NCI-H2081 treated with DMSO at 0.1 percent for 48 hours (cell line): ENCODE data around the gene PWWP2B.
"Not testable (repeated sequence)": the region's sequence is repeated elsewhere in the genome, so short reads cannot be mapped to it uniquely, and the experiment has no call there.

ENCODE experiments used
- DNase-seq: peaks from one replicate; lab custom pipeline; 2025; lab: John Stamatoyannopoulos, UW

Gene PWWP2B

GRCh38 chr10:132397036-132397541, at the start of gene PWWP2B:
PWWP2B (plus strand) TSS chr10:132397200; CDS start chr10:132397227, 27 bp downstream.
- DNase-seq: no peak

- no peak for DNase-seq
Measured at GRCh38 chr10:132347211-132347930, 49.6 kb upstream of the PWWP2B start.

DNA sequence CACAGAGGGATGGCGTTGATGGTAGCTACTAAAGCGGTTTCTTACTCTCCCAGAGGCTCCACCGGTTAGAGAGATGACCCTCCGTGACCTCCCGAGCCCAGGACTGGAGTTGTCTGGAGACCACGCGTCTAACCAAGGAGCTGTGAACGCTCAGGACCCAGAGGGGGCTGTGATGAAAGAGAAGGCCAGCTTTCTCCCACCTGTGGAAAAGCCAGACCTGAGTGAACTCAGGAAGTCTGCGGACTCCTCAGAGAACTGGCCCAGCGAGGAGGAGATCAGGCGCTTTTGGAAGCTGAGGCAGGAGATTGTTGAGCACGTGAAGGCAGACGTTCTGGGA, 49.1 kb upstream of the PWWP2B start:
- DNase-seq: no peak

- no peak for DNase-seq
Measured at GRCh38 chr10:132349766-132350165, 47.2 kb upstream of the PWWP2B start.

DNA sequence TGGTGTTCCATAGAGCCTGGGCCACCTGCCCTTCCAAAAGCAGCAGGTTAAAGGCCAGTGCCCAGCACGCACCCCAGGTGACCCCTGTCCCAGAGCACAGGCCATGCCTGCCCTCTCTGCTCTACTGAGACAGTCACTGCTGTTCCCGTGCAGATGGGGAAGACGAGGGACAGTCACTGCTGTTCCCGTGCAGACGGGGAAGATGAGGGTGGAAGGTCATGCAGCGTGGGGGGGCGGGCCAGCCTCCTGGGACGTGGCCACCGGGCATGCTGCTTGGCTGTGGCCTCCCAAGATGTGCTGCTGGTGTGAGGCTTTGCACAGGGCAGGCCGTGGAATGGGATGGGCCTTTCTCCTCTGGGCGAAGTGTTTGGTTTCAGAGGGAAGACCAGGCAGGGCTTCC, 46.6 kb upstream of the PWWP2B start:
- no peak for DNase-seq

- DNase-seq: no peak
Measured at GRCh38 chr10:132350946-132351345, 46.1 kb upstream of the PWWP2B start.

GRCh38 chr10:132351611-132352010, 45.4 kb upstream of the PWWP2B start:
- DNase-seq: no peak

DNA sequence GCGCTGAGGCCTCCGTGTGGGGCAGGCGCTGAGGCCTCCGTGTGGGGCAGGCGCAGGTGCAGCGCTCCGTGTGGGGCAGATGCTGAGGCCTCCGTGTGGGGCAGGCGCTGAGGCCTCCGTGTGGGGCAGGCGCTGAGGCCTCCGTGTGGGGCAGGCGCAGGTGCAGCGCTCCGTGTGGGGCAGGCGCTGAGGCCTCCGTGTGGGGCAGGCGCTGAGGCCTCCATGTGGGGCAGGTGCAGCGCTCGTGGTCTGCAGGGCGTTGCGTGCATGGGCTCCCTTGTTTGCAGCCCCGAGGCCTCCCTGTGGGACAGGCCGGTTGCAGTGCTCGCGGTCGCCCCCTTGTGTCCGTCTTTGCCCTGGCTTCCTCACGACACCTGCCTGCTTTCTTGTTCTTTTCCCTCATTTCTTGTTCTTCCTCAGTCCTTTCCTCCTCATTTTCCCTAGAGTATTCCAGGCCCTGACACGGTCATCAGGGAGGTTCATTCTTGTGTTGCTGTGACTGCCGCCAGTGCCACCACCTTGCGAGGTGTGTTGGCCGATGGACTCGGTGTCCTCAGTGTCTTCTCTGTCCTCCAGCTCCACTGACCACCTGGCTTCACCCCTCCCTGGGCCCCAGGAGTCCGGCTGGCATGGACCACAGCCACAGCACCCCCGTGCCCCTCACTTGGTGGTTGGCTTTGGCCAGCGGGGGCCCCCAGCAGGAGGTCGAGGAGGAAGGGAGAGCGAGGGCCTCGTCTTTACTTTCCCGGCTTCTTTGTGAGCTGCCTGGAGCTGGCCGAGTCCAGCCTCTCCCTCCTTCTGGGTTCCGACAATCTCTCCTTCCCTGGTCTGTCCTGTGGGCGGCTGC, 44.3 kb upstream of the PWWP2B start:
- DNase-seq: not testable (repeated sequence)

DNA sequence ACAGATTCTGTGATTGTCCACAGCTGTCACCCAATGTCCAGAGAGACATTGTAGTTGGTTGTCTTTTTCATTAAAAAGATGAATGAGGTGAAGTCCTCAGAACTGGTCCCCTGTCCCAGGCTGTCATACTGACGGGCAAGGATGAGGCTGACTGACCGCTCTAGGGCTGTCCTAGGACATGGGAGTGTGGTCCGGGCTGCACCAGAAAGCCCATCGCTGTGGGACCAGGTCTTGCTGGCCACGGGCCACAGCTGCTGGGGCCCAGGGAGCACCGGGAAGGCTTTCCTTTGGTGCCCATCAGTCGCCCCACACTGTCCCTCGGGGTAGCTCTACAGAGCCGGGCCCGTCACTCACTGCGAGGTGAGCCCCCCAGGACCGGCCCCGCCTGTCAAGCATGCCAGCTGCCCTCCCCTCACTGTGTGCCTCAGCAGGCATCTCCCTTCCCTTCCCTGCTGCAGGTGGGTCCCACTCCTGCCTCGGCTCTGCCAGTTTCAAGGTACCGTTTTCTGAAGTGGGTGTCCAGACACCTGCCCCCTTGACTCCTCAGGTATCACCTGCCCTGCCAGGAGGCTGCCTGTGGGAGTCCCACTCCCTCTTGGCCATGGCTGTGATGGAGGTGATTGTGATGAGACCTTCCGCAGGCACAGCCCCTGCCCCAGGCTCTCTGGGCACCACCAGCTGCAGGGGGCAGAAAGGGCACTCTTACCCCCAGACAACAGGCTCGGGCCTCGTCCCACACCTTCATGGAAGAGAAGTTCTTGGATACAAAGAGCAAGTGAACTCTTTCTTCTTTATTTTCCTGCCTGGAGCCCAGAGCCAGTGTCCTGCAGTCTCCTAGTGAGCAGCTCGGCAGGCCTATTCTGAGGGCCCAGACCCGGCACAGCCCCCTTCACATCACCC, 43.3 kb upstream of the PWWP2B start:
- no peak for DNase-seq

GRCh38 chr10:132354356-132355094, 42.5 kb upstream of the PWWP2B start:
- DNase-seq: no peak

DNA sequence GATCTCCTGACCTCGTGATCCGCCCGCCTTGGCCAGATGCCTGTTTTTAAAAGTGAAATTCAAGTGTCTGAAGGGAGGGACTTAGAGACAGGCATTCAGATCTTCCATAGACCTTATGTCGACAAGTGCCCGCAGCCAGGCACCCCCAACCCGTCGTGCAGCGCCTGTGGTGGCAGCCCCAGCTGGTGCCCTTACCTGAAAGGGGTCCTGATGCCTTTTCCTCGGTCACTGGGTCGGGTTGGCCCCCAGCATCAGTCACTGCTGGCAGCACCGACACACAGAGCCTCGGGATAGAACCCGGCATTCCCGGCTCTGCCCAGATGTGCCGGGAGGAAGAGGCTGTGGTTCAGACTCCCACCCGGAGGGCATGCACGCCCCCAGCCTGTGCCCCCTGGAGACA, 41.7 kb upstream of the PWWP2B start:
- no peak for DNase-seq

- no peak for DNase-seq
Measured at GRCh38 chr10:132355754-132356153, 41.2 kb upstream of the PWWP2B start.

DNA sequence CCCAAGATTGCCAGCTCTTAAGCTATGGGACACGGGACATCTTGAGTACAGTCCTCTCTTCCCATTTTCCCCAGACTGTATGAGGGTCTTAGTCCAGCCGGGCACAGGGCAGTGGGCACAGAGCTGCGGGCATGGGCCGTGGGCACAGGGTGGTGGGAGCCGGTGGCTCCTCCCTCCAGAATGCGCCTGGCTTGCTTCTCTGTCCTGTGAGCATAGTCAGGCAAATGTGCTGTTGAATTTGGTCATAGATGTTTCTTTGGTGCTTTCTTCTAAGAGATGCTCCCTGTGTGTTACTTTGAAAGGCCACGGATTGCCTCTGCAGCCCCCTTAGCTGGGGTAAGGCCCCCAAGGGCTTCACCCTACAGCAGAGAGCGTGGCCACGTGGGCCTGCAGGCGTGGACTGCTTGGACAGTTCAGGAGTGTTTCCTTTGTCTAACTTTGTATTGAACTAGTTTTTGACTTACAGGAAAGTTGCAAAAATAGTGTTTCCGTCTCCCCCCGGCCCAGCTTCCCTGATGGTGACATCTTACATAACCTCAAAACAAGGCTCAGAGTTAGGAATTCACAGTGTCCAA, 40.3 kb upstream of the PWWP2B start:
- no peak for DNase-seq

GRCh38 chr10:132357286-132358058, 39.5 kb upstream of the PWWP2B start:
- no peak for DNase-seq

DNA sequence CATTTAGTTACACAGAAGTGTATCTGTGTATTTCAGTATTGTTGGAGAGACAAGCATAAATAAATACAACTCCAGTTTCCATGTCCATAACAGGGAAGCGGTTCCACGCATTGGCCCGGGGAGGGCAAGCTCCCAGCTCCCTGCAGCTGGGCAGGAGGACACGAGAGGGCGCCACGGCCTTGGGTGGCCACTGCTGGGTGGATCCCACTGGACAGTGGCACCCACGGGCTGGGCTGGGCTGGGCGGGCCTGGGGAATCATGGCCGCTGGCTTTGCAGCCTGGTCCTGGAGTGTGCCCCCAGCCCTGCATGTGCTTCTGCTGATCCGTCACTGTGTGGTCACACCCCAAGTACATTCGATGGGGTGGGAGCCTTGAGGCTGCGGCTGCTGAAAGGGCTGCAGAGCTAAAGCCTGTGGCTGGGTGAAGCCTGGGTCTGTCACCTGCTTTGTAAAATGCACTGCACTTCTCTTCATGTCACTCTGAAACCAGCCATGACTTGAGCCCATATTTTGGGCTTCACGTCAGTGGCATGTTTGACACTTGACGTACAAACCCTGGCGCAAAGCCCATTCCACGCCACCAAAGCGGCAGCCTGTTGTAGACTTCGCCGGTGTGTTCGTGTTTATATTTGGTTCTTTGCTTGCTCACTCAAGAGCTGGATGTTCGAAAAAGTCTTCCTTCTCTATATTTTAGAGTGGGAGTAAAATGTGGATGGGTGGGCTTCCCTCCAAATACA, 37.5 kb upstream of the PWWP2B start:
- no peak for DNase-seq

DNA sequence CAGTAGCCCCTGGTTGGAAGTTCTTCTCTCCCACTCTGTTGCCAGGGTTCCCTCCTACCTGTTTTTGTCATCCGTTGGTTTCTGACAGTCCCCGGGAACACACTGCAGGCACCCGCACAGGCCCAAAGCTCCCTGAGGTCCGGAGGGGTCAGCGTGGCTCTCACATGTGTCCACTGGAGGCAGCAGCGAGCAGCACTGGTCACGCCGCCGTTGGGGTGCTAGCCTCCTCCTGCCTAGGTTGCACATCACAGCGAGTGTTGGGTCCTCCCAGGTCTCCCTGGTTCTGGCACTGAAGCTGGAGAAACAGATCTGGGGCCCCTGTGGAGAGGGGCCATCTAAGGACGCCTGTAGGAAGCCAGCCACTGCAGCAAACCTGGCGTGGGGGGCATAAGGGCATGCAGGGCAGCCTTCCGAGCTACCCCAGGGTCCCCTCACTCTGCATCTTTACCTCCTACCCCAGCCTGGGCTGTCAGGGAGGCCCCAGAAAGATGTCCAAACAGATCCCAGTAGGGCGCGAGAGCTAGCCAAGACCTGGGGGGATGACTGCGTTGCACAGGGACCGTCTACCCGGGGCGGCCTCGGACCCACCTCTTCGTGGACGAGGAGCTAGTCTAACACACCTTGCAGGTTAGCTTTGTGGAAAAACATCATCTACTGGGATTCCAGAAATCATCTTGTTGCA, 36.1 kb upstream of the PWWP2B start:
- DNase-seq: no peak

DNA sequence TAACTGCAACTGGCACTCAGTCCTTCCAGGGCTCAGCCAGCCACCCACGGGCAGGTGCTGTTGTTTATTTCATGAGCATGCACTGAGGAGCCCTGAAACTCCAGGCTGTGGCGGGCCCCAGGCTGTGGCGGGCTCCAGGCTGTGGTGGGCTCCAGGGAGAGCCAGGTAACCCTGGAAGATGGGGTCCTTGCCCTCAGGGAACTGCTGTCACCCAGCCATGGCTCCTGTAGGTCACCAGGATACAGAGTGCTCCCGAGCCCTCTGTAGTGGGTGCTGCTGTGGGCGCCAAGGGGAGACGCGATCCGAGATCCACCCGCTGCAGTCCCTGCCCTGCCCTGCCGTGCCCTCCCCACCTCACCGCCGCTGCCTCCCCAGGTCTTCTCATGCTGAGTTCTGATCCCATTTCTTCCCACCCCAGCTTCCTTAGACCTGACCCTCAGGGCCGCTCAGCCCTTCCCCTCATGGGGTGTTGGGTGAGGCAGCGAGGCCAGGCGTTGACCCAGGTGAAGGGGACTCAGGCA, 35.4 kb upstream of the PWWP2B start:
- DNase-seq: no peak

- DNase-seq: no peak
Measured at GRCh38 chr10:132362151-132362611, 34.8 kb upstream of the PWWP2B start.

DNA sequence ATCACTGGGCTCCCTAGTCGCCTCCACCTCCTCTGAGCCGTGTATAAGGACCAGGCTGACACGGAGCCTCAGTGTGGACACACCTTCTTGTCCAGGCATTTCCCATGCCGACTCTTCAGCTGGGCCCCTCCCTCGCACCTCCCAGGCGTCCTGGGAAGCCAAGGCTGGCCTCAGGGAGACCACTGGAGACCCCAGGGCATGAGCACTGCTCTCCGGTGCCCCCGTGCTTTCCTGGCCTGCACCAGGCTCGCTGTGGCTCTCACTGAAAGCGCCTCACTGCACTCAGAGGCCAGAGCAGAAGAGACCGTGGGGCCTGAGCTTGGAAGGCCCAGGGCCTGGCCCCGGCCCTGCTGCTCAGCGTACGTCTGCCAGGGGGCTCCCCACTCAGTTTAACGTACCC, 33.6 kb upstream of the PWWP2B start:
- no peak for DNase-seq
